HEK293 (cell line): Measurements from ENCODE around the gene ADRB2.

Source experiments
- CTCF ChIA-PET: fragments of 350-600 bp; formaldehyde crosslinking; extraction: SDS; loops from one replicate; lab custom pipeline; 2021; ENCODE audit warnings: antibody characterized with exemption; lab: Yijun Ruan, JAX
- POLR2A ChIA-PET: fragments of 300-600 bp; formaldehyde crosslinking; extraction: SDS; loops from one replicate; lab custom pipeline; 2020; ENCODE audit warnings: antibody characterized with exemption, inconsistent platforms; lab: Yijun Ruan, JAX
- H3K27ac ChIP-seq: fragments of 200-500 bp; sonication (Bioruptor generic); 2 replicates; pipeline ENCODE4 v1.5.1; 2014; ENCODE audit warnings: low read depth, low read length, control low read depth, inconsistent platforms; ENCODE audit errors: extremely low read depth
- H3K36me3 ChIP-seq, 2 experiments: fragments of 200-500 bp in 1 of 2; sonication (Bioruptor generic) in 1 of 2; 1 replicate in 1 of 2; 2 replicates in 1 of 2; pipeline ENCODE4 v1.5.1; 2014 to 2017; ENCODE audit warnings: inconsistent platforms in 2 of 2, low read length in 2 of 2; ENCODE audit not compliant: control insufficient read depth in 2 of 2, insufficient read depth in 1 of 2
- H3K4me1 ChIP-seq: fragments of 200-500 bp; sonication (Bioruptor generic); 2 replicates; pipeline ENCODE4 v1.5.1; 2014; ENCODE audit warnings: mild to moderate bottlenecking, low read length, inconsistent platforms; ENCODE audit not compliant: control insufficient read depth, insufficient read depth
- H3K4me3 ChIP-seq: 2 replicates; pipeline ENCODE4 v1.5.1; 2011; ENCODE audit warnings: low read depth, mild to moderate bottlenecking, control low read depth, low read length, moderate library complexity
- H3K9me3 ChIP-seq: fragments of 200-500 bp; sonication (Bioruptor generic); 2 replicates; pipeline ENCODE4 v1.5.1; 2014; ENCODE audit warnings: low read depth, low read length, inconsistent platforms; ENCODE audit not compliant: control insufficient read depth, insufficient read depth
- FEZF1 ChIP-seq: fragments of 450-650 bp; formaldehyde crosslinking; IDR thresholded peaks from 2 replicates; pipeline ENCODE4 v1.5.1; 2016; ENCODE audit warnings: missing biosample characterization, missing genetic modification characterization
- OSR2 ChIP-seq: fragments of 450-650 bp; formaldehyde crosslinking; IDR thresholded peaks from 2 replicates; pipeline ENCODE4 v1.5.1; 2016; ENCODE audit warnings: missing biosample characterization, missing genetic modification characterization
- PRDM1 ChIP-seq: fragments of 450-650 bp; formaldehyde crosslinking; IDR thresholded peaks from 2 replicates; pipeline ENCODE4; 2016; ENCODE audit warnings: missing biosample characterization, missing genetic modification characterization
- SETDB1 ChIP-seq: IDR thresholded peaks from one replicate; pipeline ENCODE4 v1.6.1; 2017; ENCODE audit warnings: mild to moderate bottlenecking, low read length, moderate library complexity, mixed read lengths; ENCODE audit not compliant: insufficient read length
- ZBTB20 ChIP-seq: fragments of 450-650 bp; formaldehyde crosslinking; IDR thresholded peaks from 2 replicates; pipeline ENCODE4 v1.5.1; 2016; ENCODE audit warnings: missing biosample characterization, missing genetic modification characterization
- ZBTB48 ChIP-seq: fragments of 450-650 bp; formaldehyde crosslinking; IDR thresholded peaks from 2 replicates; pipeline ENCODE4 v1.5.1; 2016; ENCODE audit warnings: missing biosample characterization, missing genetic modification characterization
- ZNF10 ChIP-seq: fragments of 450-650 bp; formaldehyde crosslinking; IDR thresholded peaks from 2 replicates; pipeline ENCODE4 v1.5.1; 2017; ENCODE audit warnings: missing biosample characterization, missing genetic modification characterization
- ZNF140 ChIP-seq: fragments of 450-650 bp; formaldehyde crosslinking; IDR thresholded peaks from 2 replicates; pipeline ENCODE4 v1.5.1; 2016; ENCODE audit warnings: missing biosample characterization, missing genetic modification characterization
- ZNF155 ChIP-seq: fragments of 450-650 bp; formaldehyde crosslinking; IDR thresholded peaks from 2 replicates; pipeline ENCODE4 v1.5.1; 2016; ENCODE audit warnings: missing biosample characterization, missing genetic modification characterization
- ZNF16 ChIP-seq: fragments of 450-650 bp; formaldehyde crosslinking; IDR thresholded peaks from 2 replicates; pipeline ENCODE4 v1.5.1; 2016; ENCODE audit warnings: low read depth, missing biosample characterization, missing genetic modification characterization
- ZNF174 ChIP-seq: fragments of 450-650 bp; formaldehyde crosslinking; IDR thresholded peaks from 2 replicates; pipeline ENCODE4 v1.5.0; 2017; ENCODE audit warnings: missing biosample characterization, mild to moderate bottlenecking, missing genetic modification characterization
- ZNF311 ChIP-seq: fragments of 450-650 bp; formaldehyde crosslinking; IDR thresholded peaks from 2 replicates; pipeline ENCODE4 v1.5.1; 2017; ENCODE audit warnings: missing biosample characterization, missing genetic modification characterization, borderline replicate concordance
- ZNF350 ChIP-seq: fragments of 450-650 bp; formaldehyde crosslinking; IDR thresholded peaks from 2 replicates; pipeline ENCODE4 v1.5.0; 2017; ENCODE audit warnings: missing biosample characterization, mild to moderate bottlenecking, missing genetic modification characterization
- ZNF398 ChIP-seq: fragments of 450-650 bp; formaldehyde crosslinking; IDR thresholded peaks from 2 replicates; pipeline ENCODE4 v1.5.1; 2017; ENCODE audit warnings: missing biosample characterization, missing genetic modification characterization
- ZNF426 ChIP-seq: fragments of 450-650 bp; formaldehyde crosslinking; IDR thresholded peaks from 2 replicates; pipeline ENCODE4 v1.5.1; 2017; ENCODE audit warnings: missing biosample characterization, missing genetic modification characterization, mild to moderate bottlenecking, inconsistent platforms, moderate library complexity
- ZNF529 ChIP-seq: fragments of 450-650 bp; formaldehyde crosslinking; IDR thresholded peaks from 2 replicates; pipeline ENCODE4 v1.5.1; 2017; ENCODE audit warnings: missing genetic modification characterization, missing biosample characterization; ENCODE audit not compliant: insufficient replicate concordance
- ZNF580 ChIP-seq: fragments of 450-650 bp; formaldehyde crosslinking; IDR thresholded peaks from 2 replicates; pipeline ENCODE4 v1.5.1; 2016; ENCODE audit warnings: missing biosample characterization, missing genetic modification characterization
- ZNF658 ChIP-seq: fragments of 450-650 bp; formaldehyde crosslinking; IDR thresholded peaks from 2 replicates; pipeline ENCODE4; 2016; ENCODE audit warnings: missing biosample characterization, missing genetic modification characterization
- ZNF830 ChIP-seq: fragments of 450-650 bp; IDR thresholded peaks from 2 replicates; pipeline ENCODE4 v1.5.0; 2018; ENCODE audit warnings: missing biosample characterization, missing genetic modification characterization, low read depth, mild to moderate bottlenecking, moderate library complexity
- ZSCAN23 ChIP-seq: fragments of 450-650 bp; formaldehyde crosslinking; IDR thresholded peaks from 2 replicates; pipeline ENCODE4 v1.5.1; 2016; ENCODE audit warnings: missing biosample characterization, missing genetic modification characterization
- TF ChIP-seq, protein P1 (sequence below): fragments of 450-650 bp; IDR thresholded peaks from 2 replicates; pipeline ENCODE4 v1.5.1; 2018; ENCODE audit warnings: missing biosample characterization, mild to moderate bottlenecking, missing genetic modification characterization
- TF ChIP-seq, protein P2 (sequence below): fragments of 450-650 bp; formaldehyde crosslinking; IDR thresholded peaks from 2 replicates; pipeline ENCODE4 v1.5.1; 2016; ENCODE audit warnings: missing biosample characterization, missing genetic modification characterization, borderline replicate concordance

Gene ADRB2

GRCh38 chr5:148859703-148860102 is 33.3 kb downstream of the ADRB2 start:
- Histone ChIP-seq H3K9me3 (no peaks in the 10 kb centered on the region), H3K27ac (no peak overlapping the region), H3K4me3 (no peak overlapping the region), H3K36me3 (no peaks in the 10 kb centered on the region), H3K4me1 (no peaks in the 10 kb centered on the region)
- ChIA-PET POLR2A (no interaction called here), CTCF (no interaction called here)
- no peak for TF ChIP-seq ZNF140 (tag by site-specific recombination)
- TF ChIP-seq ZNF658 (tag by site-specific recombination) = no peak
- no peak for TF ChIP-seq ZNF830 (tag by site-specific recombination)
- no peak for TF ChIP-seq SETDB1
- TF ChIP-seq ZNF155 (tag by site-specific recombination) = no peak
- TF ChIP-seq ZBTB20 (tag by site-specific recombination) = no peak
- TF ChIP-seq OSR2 (tag by site-specific recombination) = no peak
- TF ChIP-seq, protein P1, sequence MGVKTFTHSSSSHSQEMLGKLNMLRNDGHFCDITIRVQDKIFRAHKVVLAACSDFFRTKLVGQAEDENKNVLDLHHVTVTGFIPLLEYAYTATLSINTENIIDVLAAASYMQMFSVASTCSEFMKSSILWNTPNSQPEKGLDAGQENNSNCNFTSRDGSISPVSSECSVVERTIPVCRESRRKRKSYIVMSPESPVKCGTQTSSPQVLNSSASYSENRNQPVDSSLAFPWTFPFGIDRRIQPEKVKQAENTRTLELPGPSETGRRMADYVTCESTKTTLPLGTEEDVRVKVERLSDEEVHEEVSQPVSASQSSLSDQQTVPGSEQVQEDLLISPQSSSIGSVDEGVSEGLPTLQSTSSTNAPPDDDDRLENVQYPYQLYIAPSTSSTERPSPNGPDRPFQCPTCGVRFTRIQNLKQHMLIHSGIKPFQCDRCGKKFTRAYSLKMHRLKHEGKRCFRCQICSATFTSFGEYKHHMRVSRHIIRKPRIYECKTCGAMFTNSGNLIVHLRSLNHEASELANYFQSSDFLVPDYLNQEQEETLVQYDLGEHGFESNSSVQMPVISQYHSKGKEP (tag by site-specific recombination) = no peak
- TF ChIP-seq ZNF311 (tag by site-specific recombination) = no peak
- TF ChIP-seq PRDM1 (tag by site-specific recombination) = no peak
- TF ChIP-seq ZNF398 (tag by site-specific recombination) = no peak

GRCh38 chr5:148860599-148860998 is 34.2 kb downstream of the ADRB2 start:
- Histone ChIP-seq H3K4me1 (no peaks in the 10 kb centered on the region), H3K9me3 (no peaks in the 10 kb centered on the region), H3K4me3 (no peak overlapping the region), H3K36me3 (no peaks in the 10 kb centered on the region)
- CTCF ChIA-PET = interaction anchor here (2.2 kb wide), 1 partner anchor 97 kb away, joined by 5 read pairs; no protein-coding TSS in a partner anchor
- POLR2A ChIA-PET = no interaction called here
- TF ChIP-seq ZNF529 (no peak), PRDM1 (tag by site-specific recombination) (0 out of 2 replicates have a peak, but pooled peaks have one; percentile 3)
- TF ChIP-seq, all 188 proteins: peak for 1
- H3K27ac ChIP-seq = no peak overlapping the region

GRCh38 chr5:148861088-148861487 is 34.7 kb downstream of the ADRB2 start:
- H3K27ac ChIP-seq = no peak overlapping the region
- H3K36me3 ChIP-seq = no peaks in the 10 kb centered on the region
- H3K4me3 ChIP-seq = no peak overlapping the region
- ChIA-PET POLR2A (no interaction called here), CTCF (interaction anchor here (2.0 to 2.2 kb wide), 2 partner anchors 40 to 97 kb away, joined by 5 to 9 read pairs; no protein-coding TSS in a partner anchor)
- H3K9me3 ChIP-seq = no peaks in the 10 kb centered on the region
- TF ChIP-seq ZBTB48 (no peak), ZSCAN23 (tag by site-specific recombination) (no peak), ZNF350 (tag by site-specific recombination) (no peak), ZNF10 (tag by site-specific recombination) (no peak)
- no peaks in the 10 kb centered on the region for H3K4me1 ChIP-seq

GRCh38 chr5:148861696-148862095 is 35.3 kb downstream of the ADRB2 start:
- POLR2A ChIA-PET = no interaction called here
- CTCF ChIA-PET = interaction anchor here (2.0 to 2.2 kb wide), 2 partner anchors 41 to 96 kb away, joined by 5 to 9 read pairs; no protein-coding TSS in a partner anchor
- TF ChIP-seq ZNF426 (tag by site-specific recombination) = no peak
- TF ChIP-seq ZNF580 = no peak
- TF ChIP-seq ZNF16 (tag by site-specific recombination) = no peak
- TF ChIP-seq, protein P2, sequence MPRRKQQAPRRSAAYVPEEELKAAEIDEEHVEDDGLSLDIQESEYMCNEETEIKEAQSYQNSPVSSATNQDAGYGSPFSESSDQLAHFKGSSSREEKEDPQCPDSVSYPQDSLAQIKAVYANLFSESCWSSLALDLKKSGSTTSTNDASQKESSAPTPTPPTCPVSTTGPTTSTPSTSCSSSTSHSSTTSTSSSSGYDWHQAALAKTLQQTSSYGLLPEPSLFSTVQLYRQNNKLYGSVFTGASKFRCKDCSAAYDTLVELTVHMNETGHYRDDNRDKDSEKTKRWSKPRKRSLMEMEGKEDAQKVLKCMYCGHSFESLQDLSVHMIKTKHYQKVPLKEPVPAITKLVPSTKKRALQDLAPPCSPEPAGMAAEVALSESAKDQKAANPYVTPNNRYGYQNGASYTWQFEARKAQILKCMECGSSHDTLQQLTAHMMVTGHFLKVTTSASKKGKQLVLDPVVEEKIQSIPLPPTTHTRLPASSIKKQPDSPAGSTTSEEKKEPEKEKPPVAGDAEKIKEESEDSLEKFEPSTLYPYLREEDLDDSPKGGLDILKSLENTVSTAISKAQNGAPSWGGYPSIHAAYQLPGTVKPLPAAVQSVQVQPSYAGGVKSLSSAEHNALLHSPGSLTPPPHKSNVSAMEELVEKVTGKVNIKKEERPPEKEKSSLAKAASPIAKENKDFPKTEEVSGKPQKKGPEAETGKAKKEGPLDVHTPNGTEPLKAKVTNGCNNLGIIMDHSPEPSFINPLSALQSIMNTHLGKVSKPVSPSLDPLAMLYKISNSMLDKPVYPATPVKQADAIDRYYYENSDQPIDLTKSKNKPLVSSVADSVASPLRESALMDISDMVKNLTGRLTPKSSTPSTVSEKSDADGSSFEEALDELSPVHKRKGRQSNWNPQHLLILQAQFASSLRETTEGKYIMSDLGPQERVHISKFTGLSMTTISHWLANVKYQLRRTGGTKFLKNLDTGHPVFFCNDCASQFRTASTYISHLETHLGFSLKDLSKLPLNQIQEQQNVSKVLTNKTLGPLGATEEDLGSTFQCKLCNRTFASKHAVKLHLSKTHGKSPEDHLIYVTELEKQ = no peak
- no peak for TF ChIP-seq ZNF174 (tag by site-specific recombination)
- TF ChIP-seq FEZF1 (tag by site-specific recombination) = no peak
- TF ChIP-seq ZNF830 (tag by site-specific recombination) = no peak

More at GRCh38 chr5:148861696-148862095, 35.3 kb downstream of the ADRB2 start:
- Histone ChIP-seq H3K4me1 (no peaks in the 10 kb centered on the region), H3K27ac (no peak overlapping the region), H3K36me3 (no peaks in the 10 kb centered on the region), H3K9me3 (no peaks in the 10 kb centered on the region), H3K4me3 (no peak overlapping the region)
